GM23338 (cell line): ENCODE data around the gene RAB7B. TPM values are rescaled to one million over a fixed set of nuclear protein-coding genes. Genes with fewer than 3 reads are reported as not detected.

Experiments
- ATAC-seq: fragments of 200-7000 bp; cut with Tn5 transposase; 3 replicates; pipeline ENCODE4 v1.9.1; 2020
- DNase-seq: peaks from one replicate; pipeline ENCODE4 v3.0.0-alpha.2; 2015; ENCODE audit warnings: low spot score
- H2AFZ ChIP-seq: fragments of 200-600 bp; sonication (generic); 2 replicates; pipeline ENCODE4 v1.8.0; 2016; ENCODE audit warnings: antibody characterized with exemption, mild to moderate bottlenecking, moderate library complexity
- H3F3A ChIP-seq: fragments of 200-600 bp; sonication (generic); replicated peaks from 2 replicates; pipeline ENCODE4 v1.8.0; 2017; ENCODE audit warnings: antibody characterized with exemption, mixed run types, low read depth
- H3K27ac ChIP-seq: fragments of 200-600 bp; sonication (generic); 2 replicates; pipeline ENCODE4 v1.6.1; 2016; ENCODE audit warnings: low read depth
- H3K27me3 ChIP-seq: fragments of 200-600 bp; sonication (generic); 2 replicates; pipeline ENCODE4 v1.8.0; 2016; ENCODE audit warnings: mild to moderate bottlenecking, mixed run types, moderate library complexity; ENCODE audit not compliant: insufficient read depth
- H3K36me3 ChIP-seq: fragments of 200-600 bp; sonication (generic); 2 replicates; pipeline ENCODE4 v1.8.0; 2016; ENCODE audit warnings: mild to moderate bottlenecking; ENCODE audit not compliant: insufficient read depth
- H3K4me1 ChIP-seq: fragments of 200-600 bp; sonication (generic); 2 replicates; pipeline ENCODE4 v1.8.0; 2016; ENCODE audit warnings: mild to moderate bottlenecking, moderate library complexity; ENCODE audit not compliant: insufficient read depth
- H3K4me2 ChIP-seq: fragments of 200-600 bp; sonication (generic); 2 replicates; pipeline ENCODE4 v1.7.1; 2017; ENCODE audit warnings: mixed run types
- H3K4me3 ChIP-seq: fragments of 200-600 bp; sonication (generic); 2 replicates; pipeline ENCODE4 v1.6.1; 2016; ENCODE audit warnings: mixed run types
- H3K79me2 ChIP-seq: fragments of 200-600 bp; sonication (generic); replicated peaks from 2 replicates; pipeline ENCODE4 v1.8.0; 2017; ENCODE audit warnings: mild to moderate bottlenecking; ENCODE audit not compliant: insufficient read depth
- H3K9me2 ChIP-seq: fragments of 200-600 bp; sonication (generic); 2 replicates; pipeline ENCODE4 v1.8.0; 2017; ENCODE audit not compliant: insufficient read depth
- H4K20me1 ChIP-seq: fragments of 200-600 bp; sonication (generic); replicated peaks from 2 replicates; pipeline ENCODE4 v1.8.0; 2017; ENCODE audit warnings: mild to moderate bottlenecking; ENCODE audit not compliant: insufficient read depth
- H3K27ac Mint-ChIP-seq: 2 replicates; pipeline ENCODE4 v1.8.0; 2020; ENCODE audit warnings: inconsistent platforms, mild to moderate bottlenecking, moderate library complexity, mixed read lengths
- H3K27me3 Mint-ChIP-seq: 3 replicates; pipeline ENCODE4 v1.8.0; 2022; ENCODE audit warnings: low read depth, mild to moderate bottlenecking, moderate library complexity, mixed read lengths, inconsistent platforms; ENCODE audit not compliant: insufficient read depth, poor library complexity
- H3K36me3 Mint-ChIP-seq: 3 replicates; pipeline ENCODE4 v1.8.0; 2021; ENCODE audit warnings: low read depth, mild to moderate bottlenecking, inconsistent platforms, moderate library complexity, mixed read lengths
- H3K4me1 Mint-ChIP-seq: 3 replicates; pipeline ENCODE4 v1.8.0; 2020; ENCODE audit warnings: mild to moderate bottlenecking, inconsistent platforms, mixed read lengths
- H3K4me3 Mint-ChIP-seq: 3 replicates; pipeline ENCODE4 v1.8.0; 2021; ENCODE audit warnings: moderate library complexity, mild to moderate bottlenecking, inconsistent platforms, mixed read lengths
- H3K9me3 Mint-ChIP-seq: 3 replicates; pipeline ENCODE4 v1.8.0; 2020; ENCODE audit warnings: moderate library complexity, mild to moderate bottlenecking, inconsistent platforms, mixed read lengths
- CREB1 ChIP-seq: fragments of 250-450 bp; sonication (Bioruptor Pico); IDR thresholded peaks from 2 replicates; pipeline ENCODE4 v1.5.0; 2020; ENCODE audit warnings: low read depth, mild to moderate bottlenecking, moderate library complexity
- ETS1 ChIP-seq: IDR thresholded peaks from 2 replicates; pipeline ENCODE4 v1.6.1; 2016; ENCODE audit warnings: antibody characterized with exemption
- EZH2 ChIP-seq: fragments of 200-600 bp; sonication (generic); IDR thresholded peaks from one replicate; pipeline ENCODE4 v1.8.0; 2017; ENCODE audit warnings: antibody characterized with exemption, mild to moderate bottlenecking, low read depth; ENCODE audit not compliant: unreplicated experiment
- JUNB ChIP-seq: IDR thresholded peaks from one replicate; pipeline ENCODE4 v1.6.1; 2016; ENCODE audit warnings: antibody characterized with exemption; ENCODE audit not compliant: unreplicated experiment
- NANOG ChIP-seq: IDR thresholded peaks from 2 replicates; pipeline ENCODE4 v1.6.1; 2016; ENCODE audit warnings: antibody characterized with exemption, borderline replicate concordance
- POLR2AphosphoS5 ChIP-seq: IDR thresholded peaks from 2 replicates; pipeline ENCODE4 v1.6.1; 2016; ENCODE audit warnings: antibody characterized with exemption, low read depth
- REST ChIP-seq: IDR thresholded peaks from one replicate; pipeline ENCODE4 v1.6.1; 2018; ENCODE audit warnings: antibody characterized with exemption; ENCODE audit not compliant: unreplicated experiment
- STAT1 ChIP-seq: IDR thresholded peaks from one replicate; pipeline ENCODE4 v1.6.1; 2016; ENCODE audit warnings: antibody characterized with exemption; ENCODE audit not compliant: unreplicated experiment
- ZNF462 ChIP-seq: fragments of 250-450 bp; sonication (Bioruptor Pico); IDR thresholded peaks from 2 replicates; pipeline ENCODE4 v1.5.0; 2020; ENCODE audit warnings: mild to moderate bottlenecking, moderate library complexity
- polyA plus RNA-seq: library from polyadenylated mRNA; unstranded; fragments of >200 nt; fragmentation: Nextera tagmentation; extraction: Ambion mirVana; gene quantifications from 2 replicates; pipeline ENCODE4 v1.2.1, GENCODE V29; 2016
- total RNA-seq: library from RNA; depleted of rRNA; stranded (reverse); fragments of >200 nt; shearing (Covaris generic); gene quantifications from 2 replicates; pipeline ENCODE4 v1.2.3, GENCODE V29; 2014

Gene RAB7B
- total and polyA plus RNA-seq, 2 experiments from 2014 or later = not detected

GRCh38 chr1:205948886-205949285 is 54.3 kb downstream of the RAB7B start:
- Histone ChIP-seq H4K20me1 (no peaks in the 10 kb centered on the region), H3F3A (no peaks in the 10 kb centered on the region), H3K27ac (no peak overlapping the region), H3K27me3 (no peaks in the 10 kb centered on the region), H3K4me1 (peaks cover 3% of the 10 kb centered on the region; the same call in 1 of the 2 replicates), H3K79me2 (no peaks in the 10 kb centered on the region), H3K4me3 (no peak overlapping the region), H3K36me3 (no peaks in the 10 kb centered on the region), H3K9me2 (no peaks in the 10 kb centered on the region), H3K4me2 (no peak overlapping the region), H2AFZ (no peak overlapping the region)
- peaks cover 12% of the 10 kb centered on the region; the same call in 2 of the 3 replicates for H3K4me1 Mint-ChIP-seq
- H3K4me3 Mint-ChIP-seq = no peak overlapping the region
- H3K27ac Mint-ChIP-seq = no peak overlapping the region
- ATAC-seq (no peak), DNase-seq (no peak)
- no peaks in the 10 kb centered on the region; the same call in 2 of the 3 replicates for H3K9me3 Mint-ChIP-seq
- peaks cover 2% of the 10 kb centered on the region for H3K27me3 Mint-ChIP-seq
- TF ChIP-seq JUNB (no peak), ETS1 (no peak)
- no peaks in the 10 kb centered on the region for H3K36me3 Mint-ChIP-seq

GRCh38 chr1:205948039-205948438 is 55.2 kb downstream of the RAB7B start:
- H3K27ac ChIP-seq = no peak overlapping the region
- Mint-ChIP-seq H3K9me3 (no peaks in the 10 kb centered on the region; the same call in 2 of the 3 replicates), H3K27me3 (peaks cover 2% of the 10 kb centered on the region), H3K36me3 (no peaks in the 10 kb centered on the region), H3K4me1 (peaks cover 3% of the 10 kb centered on the region; the same call in 1 of the 3 replicates), H3K4me3 (no peak overlapping the region), H3K27ac (no peak overlapping the region; the same call in 1 of the 2 replicates)
- H3K36me3 ChIP-seq = no peaks in the 10 kb centered on the region
- H3K27me3 ChIP-seq = no peaks in the 10 kb centered on the region
- no peak overlapping the region for H2AFZ ChIP-seq
- H3F3A ChIP-seq = no peaks in the 10 kb centered on the region
- H3K4me1 ChIP-seq = no peaks in the 10 kb centered on the region
- H3K9me2 ChIP-seq = no peaks in the 10 kb centered on the region
- no peak for ATAC-seq
- H4K20me1 ChIP-seq = no peaks in the 10 kb centered on the region
- H3K79me2 ChIP-seq = no peaks in the 10 kb centered on the region
- DNase-seq = no peak
- H3K4me3 ChIP-seq = no peak overlapping the region
- H3K4me2 ChIP-seq = no peak overlapping the region
- no peak for TF ChIP-seq POLR2AphosphoS5
- no peak for TF ChIP-seq ETS1
- TF ChIP-seq JUNB = no peak
- TF ChIP-seq ZNF462 = no peak
- TF ChIP-seq NANOG = no peak
- no peak for TF ChIP-seq STAT1
- TF ChIP-seq REST = no peak
- no peak for TF ChIP-seq EZH2
- no peak for TF ChIP-seq CREB1 (CRISPR knock-in tag)
